ENCODE measurements around the gene SLC39A7. TPM values are rescaled to one million over a fixed set of nuclear protein-coding genes. Genes with fewer than 3 reads are reported as not detected.

Gene SLC39A7
- polyA plus RNA-seq, 1 experiment: 151 TPM

DNA sequence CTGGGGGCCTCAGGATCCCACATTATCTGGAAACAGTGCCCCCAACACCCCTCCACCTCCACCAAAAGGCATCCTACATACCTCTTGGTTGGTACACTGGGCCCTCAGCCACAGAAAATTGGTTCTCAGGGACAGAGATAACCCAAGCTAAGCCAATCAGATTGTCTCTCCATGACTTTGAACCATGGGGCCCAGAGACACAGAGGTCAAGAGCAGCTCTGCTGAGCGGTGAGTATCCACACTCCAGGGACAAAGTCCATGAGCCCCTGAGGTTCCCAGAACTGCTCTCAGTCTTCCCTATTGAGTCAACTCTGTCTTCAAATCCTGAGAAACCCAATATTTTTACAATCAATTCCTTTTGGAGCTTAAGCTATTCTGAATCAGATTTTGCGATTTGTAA lies 43.7 kb upstream of the SLC39A7 start:
- ChIA-PET CTCF (interaction anchor here (0.7 to 1.5 kb wide), 4 partner anchors 9 to 91 kb away, joined by 3 to 5 read pairs (median 4); no protein-coding TSS in a partner anchor), POLR2A (no interaction called here)
- H3K36me3 ChIP-seq (ENCODE audit: control insufficient read depth, insufficient read depth, low read length): no peaks in the 10 kb centered on the region
- DNase-seq (ENCODE audit: low read depth): no peak
- H3K27me3 ChIP-seq (ENCODE audit: control insufficient read depth, insufficient read depth, low read length): peaks cover 4% of the 10 kb centered on the region
- TF ChIP-seq, protein P1, sequence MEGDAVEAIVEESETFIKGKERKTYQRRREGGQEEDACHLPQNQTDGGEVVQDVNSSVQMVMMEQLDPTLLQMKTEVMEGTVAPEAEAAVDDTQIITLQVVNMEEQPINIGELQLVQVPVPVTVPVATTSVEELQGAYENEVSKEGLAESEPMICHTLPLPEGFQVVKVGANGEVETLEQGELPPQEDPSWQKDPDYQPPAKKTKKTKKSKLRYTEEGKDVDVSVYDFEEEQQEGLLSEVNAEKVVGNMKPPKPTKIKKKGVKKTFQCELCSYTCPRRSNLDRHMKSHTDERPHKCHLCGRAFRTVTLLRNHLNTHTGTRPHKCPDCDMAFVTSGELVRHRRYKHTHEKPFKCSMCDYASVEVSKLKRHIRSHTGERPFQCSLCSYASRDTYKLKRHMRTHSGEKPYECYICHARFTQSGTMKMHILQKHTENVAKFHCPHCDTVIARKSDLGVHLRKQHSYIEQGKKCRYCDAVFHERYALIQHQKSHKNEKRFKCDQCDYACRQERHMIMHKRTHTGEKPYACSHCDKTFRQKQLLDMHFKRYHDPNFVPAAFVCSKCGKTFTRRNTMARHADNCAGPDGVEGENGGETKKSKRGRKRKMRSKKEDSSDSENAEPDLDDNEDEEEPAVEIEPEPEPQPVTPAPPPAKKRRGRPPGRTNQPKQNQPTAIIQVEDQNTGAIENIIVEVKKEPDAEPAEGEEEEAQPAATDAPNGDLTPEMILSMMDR (IDR thresholded peaks at IDR 0.05; ENCODE audit: insufficient read depth, low read depth, low read length): no peak
- H3K4me3 ChIP-seq (ENCODE audit: low read depth, low read length): no peak overlapping the region

DNA sequence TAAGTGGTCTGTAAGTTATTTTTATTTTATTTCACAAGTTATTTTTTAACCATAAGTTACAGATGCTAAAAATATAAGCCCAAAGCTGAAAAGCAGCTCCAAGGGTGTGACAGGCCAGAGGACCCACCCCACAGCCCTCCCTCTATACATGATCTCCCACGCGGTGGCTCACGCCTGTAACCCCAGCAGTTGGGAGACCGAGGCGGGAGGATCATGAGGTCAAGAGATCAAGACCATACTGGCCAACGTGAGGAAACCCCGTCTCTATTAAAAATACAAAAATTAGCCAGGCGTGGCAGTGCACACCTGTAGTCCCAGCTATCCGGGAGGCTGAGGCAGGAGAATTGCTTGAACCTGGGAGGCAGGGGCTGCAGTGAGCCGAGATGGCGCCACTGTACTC lies 40.6 kb upstream of the SLC39A7 start:
- Histone ChIP-seq H3K36me3 (ENCODE audit: control insufficient read depth, insufficient read depth, low read length) (no peaks in the 10 kb centered on the region), H3K27me3 (ENCODE audit: control insufficient read depth, insufficient read depth, low read length) (peaks cover 3% of the 10 kb centered on the region), H3K4me3 (ENCODE audit: low read depth, low read length) (no peak overlapping the region)
- DNase-seq (ENCODE audit: low read depth): no peak
- ChIA-PET CTCF (interaction anchor here (0.9 to 4.3 kb wide), 9 partner anchors 7 to 247 kb away, joined by 3 to 44 read pairs (median 14); no protein-coding TSS in a partner anchor), POLR2A (no interaction called here)
- TF ChIP-seq, protein P1 (IDR thresholded peaks at IDR 0.05; ENCODE audit: insufficient read depth, low read depth, low read length): no peak

DNA sequence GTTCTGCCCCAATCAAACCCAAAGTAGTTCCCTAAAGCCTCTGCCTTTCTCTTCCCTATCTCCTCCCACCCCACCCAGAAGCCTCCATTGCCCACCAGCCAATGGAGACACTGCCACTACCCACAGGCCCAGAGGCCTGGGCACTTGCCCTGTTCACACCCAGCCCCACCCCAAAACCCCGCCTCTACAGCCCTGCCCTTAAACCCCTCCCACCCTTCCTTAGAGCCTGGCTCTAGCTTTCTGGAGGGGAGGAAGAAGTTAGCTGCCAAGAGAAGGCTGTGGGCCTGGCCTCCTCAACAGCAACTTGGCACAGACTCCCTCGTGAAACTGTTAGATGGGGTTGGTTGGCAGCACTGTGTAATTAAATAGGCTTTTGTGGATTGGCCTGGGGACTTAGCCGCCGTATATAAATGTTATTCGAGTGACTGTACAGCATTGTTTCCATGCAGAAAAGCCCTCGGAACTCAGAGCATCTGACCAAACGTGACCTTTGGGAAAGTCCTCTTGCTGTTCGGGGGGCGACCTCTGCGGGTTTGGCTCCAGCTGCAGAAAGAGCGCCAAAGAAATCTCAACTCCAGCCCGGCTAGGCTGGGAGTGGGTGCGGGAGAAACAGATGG lies 39.8 kb upstream of the SLC39A7 start:
- H3K4me3 ChIP-seq (ENCODE audit: low read depth, low read length): no peak overlapping the region
- ChIA-PET POLR2A (no interaction called here), CTCF (interaction anchor here (0.6 to 4.3 kb wide), 19 partner anchors 8 to 246 kb away, joined by 3 to 44 read pairs (median 4); partner anchors contain the start of genes COL11A2 and HSD17B8)
- peak; percentile 73 for DNase-seq (ENCODE audit: low read depth)
- peaks cover 3% of the 10 kb centered on the region for H3K27me3 ChIP-seq (ENCODE audit: control insufficient read depth, insufficient read depth, low read length)
- no peaks in the 10 kb centered on the region for H3K36me3 ChIP-seq (ENCODE audit: control insufficient read depth, insufficient read depth, low read length)
- TF ChIP-seq, protein P1 (IDR thresholded peaks at IDR 0.05; ENCODE audit: insufficient read depth, low read depth, low read length): no peak

DNA sequence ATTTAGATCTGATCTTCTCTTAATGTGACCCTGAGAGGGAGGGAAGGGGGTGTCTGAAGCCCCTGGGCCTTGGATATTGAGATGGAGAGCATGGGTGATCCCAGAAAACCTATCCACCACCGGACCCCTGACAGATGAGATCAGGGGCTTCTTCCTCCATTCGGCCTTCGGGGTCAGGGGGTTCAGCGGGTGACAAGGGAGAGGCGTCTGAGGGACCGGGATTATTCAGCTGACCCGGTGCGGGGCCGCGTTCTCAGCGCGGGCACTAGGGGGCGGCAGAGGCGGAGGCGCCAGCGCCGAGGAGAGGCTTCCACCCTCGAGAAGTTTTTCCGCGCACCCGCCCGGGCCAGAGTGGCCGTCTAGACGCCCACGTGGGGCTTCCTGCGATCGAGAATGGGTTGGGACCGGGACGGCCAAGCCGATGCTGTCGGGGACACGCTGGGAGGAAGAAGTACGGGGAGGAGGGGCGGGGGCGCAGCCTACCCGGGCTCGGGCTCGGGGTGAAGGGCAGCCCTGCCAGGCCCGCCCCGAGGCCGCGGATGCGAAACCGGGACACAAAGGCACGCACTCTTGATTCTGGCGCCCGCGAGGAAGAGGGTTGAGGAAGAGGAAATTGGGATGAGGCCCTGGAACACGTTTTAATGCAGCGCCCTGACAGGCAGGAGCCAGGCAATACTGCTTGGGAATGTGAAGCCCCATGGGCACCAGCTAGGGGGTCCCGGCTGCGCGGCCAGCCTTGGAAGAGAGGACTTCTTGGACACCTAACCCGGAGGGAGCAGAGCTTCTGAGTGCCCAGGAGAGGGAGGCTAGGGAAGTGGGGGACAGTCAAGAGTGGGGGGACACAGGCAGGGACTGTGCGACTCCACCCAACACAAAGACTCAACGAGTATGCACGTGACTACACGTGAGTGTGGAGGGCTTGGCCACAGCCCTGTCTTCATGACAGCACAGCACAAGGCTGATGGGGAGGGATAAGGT lies 39.0 kb upstream of the SLC39A7 start:
- TF ChIP-seq, protein P1 (IDR thresholded peaks at IDR 0.05; ENCODE audit: insufficient read depth, low read depth, low read length): peak; percentile 98
- H3K36me3 ChIP-seq (ENCODE audit: control insufficient read depth, insufficient read depth, low read length): no peaks in the 10 kb centered on the region
- ChIA-PET CTCF (interaction anchor here (0.6 to 4.3 kb wide), 23 partner anchors 8 to 245 kb away, joined by 3 to 44 read pairs (median 4); partner anchors contain the start of genes COL11A2 and HSD17B8), POLR2A (no interaction called here)
- peaks cover 3% of the 10 kb centered on the region for H3K27me3 ChIP-seq (ENCODE audit: control insufficient read depth, insufficient read depth, low read length)
- DNase-seq (ENCODE audit: low read depth): no peak
- H3K4me3 ChIP-seq (ENCODE audit: low read depth, low read length): peak overlapping the region; percentile 39

DNA sequence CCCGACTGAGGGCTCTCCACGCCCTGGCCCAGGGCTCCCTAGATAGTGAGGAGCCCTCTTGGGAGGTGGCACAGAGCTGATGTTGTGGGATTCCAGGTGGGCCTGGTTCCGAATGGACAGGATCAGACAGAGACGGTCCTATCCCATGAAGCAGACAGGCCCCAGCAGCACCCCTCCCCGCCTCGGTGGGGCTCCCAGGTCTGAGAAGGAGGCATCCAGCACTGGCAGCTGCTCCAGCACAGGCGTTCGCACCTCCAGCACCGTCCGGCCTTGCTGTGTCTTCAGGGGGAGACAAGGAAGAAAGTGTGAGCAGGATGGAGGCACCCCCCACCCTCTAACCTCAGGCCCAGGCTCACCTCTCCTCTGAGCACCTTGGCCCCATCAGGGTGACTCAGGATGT lies 37.1 kb upstream of the SLC39A7 start:
- no peak overlapping the region for H3K4me3 ChIP-seq (ENCODE audit: low read depth, low read length)
- no peaks in the 10 kb centered on the region for H3K36me3 ChIP-seq (ENCODE audit: control insufficient read depth, insufficient read depth, low read length)
- H3K27me3 ChIP-seq (ENCODE audit: control insufficient read depth, insufficient read depth, low read length): peaks cover 1% of the 10 kb centered on the region
- TF ChIP-seq, protein P1 (IDR thresholded peaks at IDR 0.05; ENCODE audit: insufficient read depth, low read depth, low read length): no peak
- CTCF ChIA-PET: interaction anchor here (0.7 to 4.3 kb wide), 5 partner anchors 9 to 85 kb away, joined by 3 to 18 read pairs (median 5); no protein-coding TSS in a partner anchor
- POLR2A ChIA-PET: no interaction called here
- no peak for DNase-seq (ENCODE audit: low read depth)
